BJ (cell line): ENCODE data around the gene CTIF. TPM values are rescaled to one million over a fixed set of nuclear protein-coding genes. Genes with fewer than 3 reads are reported as not detected.

ENCODE experiments used
- CTCF ChIA-PET: fragments of 350-600 bp; formaldehyde crosslinking; extraction: SDS; loops from one replicate; lab custom pipeline; 2021; ENCODE audit warnings: antibody characterized with exemption, inconsistent platforms; lab: Yijun Ruan, JAX
- POLR2A ChIA-PET: fragments of 300-600 bp; sonication (Branson Sonifier 250); formaldehyde crosslinking; extraction: SDS; loops from one replicate; lab custom pipeline; 2021; ENCODE audit warnings: antibody characterized with exemption; lab: Charles Lee
- DNase-seq: peaks from one replicate; pipeline ENCODE4 v3.0.0-alpha.2; 2011; ENCODE audit warnings: low read depth
- H3K27me3 ChIP-seq: 2 replicates; pipeline ENCODE4 v1.6.0; 2011; ENCODE audit warnings: low read length; ENCODE audit not compliant: control insufficient read depth, insufficient read depth
- H3K36me3 ChIP-seq: 2 replicates; pipeline ENCODE4 v1.5.1; 2011; ENCODE audit warnings: low read length; ENCODE audit not compliant: control insufficient read depth, insufficient read depth
- H3K4me3 ChIP-seq: 2 replicates; pipeline ENCODE4 v1.5.1; 2011; ENCODE audit warnings: low read depth, mild to moderate bottlenecking, control low read depth, low read length
- CTCF ChIP-seq: IDR thresholded peaks from 2 replicates; pipeline ENCODE4 v1.5.1; 2011; ENCODE audit warnings: low read depth, mild to moderate bottlenecking, control low read depth, inconsistent platforms, low read length, moderate library complexity; ENCODE audit not compliant: insufficient read depth
- polyA plus RNA-seq: library from polyadenylated mRNA; depleted of rRNA; stranded (reverse); fragments of >200 nt; gene quantifications from 2 replicates; pipeline ENCODE4 v1.2.3, GENCODE V29; 2011

The CTIF gene
- polyA plus RNA-seq, 1 experiment: 105 TPM

GRCh38 chr18:48762022-48762421, 223.2 kb downstream of the CTIF start:
- no peaks in the 10 kb centered on the region for H3K27me3 ChIP-seq
- H3K4me3 ChIP-seq: no peak overlapping the region
- CTCF ChIA-PET: no interaction called here
- POLR2A ChIA-PET: no interaction called here
- H3K36me3 ChIP-seq: peaks cover 32% of the 10 kb centered on the region
- TF ChIP-seq CTCF: no peak
- no peak for DNase-seq

- Histone ChIP-seq H3K4me3 (no peak overlapping the region), H3K27me3 (no peaks in the 10 kb centered on the region), H3K36me3 (peaks cover 30% of the 10 kb centered on the region)
- no peak for TF ChIP-seq CTCF
- ChIA-PET CTCF (no interaction called here), POLR2A (no interaction called here)
- DNase-seq: no peak
Measured at GRCh38 chr18:48762836-48763718, 224.2 kb downstream of the CTIF start.

GRCh38 chr18:48763719-48764100, 224.9 kb downstream of the CTIF start:
- no peak overlapping the region for H3K4me3 ChIP-seq
- H3K36me3 ChIP-seq: peaks cover 29% of the 10 kb centered on the region
- no peaks in the 10 kb centered on the region for H3K27me3 ChIP-seq
- ChIA-PET CTCF (no interaction called here), POLR2A (no interaction called here)
- TF ChIP-seq CTCF: no peak
- no peak for DNase-seq

- no peaks in the 10 kb centered on the region for H3K27me3 ChIP-seq
- H3K36me3 ChIP-seq: peaks cover 24% of the 10 kb centered on the region
- no peak overlapping the region for H3K4me3 ChIP-seq
- ChIA-PET POLR2A (no interaction called here), CTCF (interaction anchor here (0.7 to 1.3 kb wide), 2 partner anchors 11 to 682 kb away, joined by 3 read pairs; no protein-coding TSS in a partner anchor)
- no peak for TF ChIP-seq CTCF
- no peak for DNase-seq
Measured at GRCh38 chr18:48765053-48765452, 226.2 kb downstream of the CTIF start.

GRCh38 chr18:48766026-48766425, 227.2 kb downstream of the CTIF start:
- DNase-seq: no peak
- no peak for TF ChIP-seq CTCF
- H3K4me3 ChIP-seq: no peak overlapping the region
- no peaks in the 10 kb centered on the region for H3K27me3 ChIP-seq
- POLR2A ChIA-PET: no interaction called here
- CTCF ChIA-PET: interaction anchor here (1.3 kb wide), 1 partner anchor 10 kb away, joined by 3 read pairs; no protein-coding TSS in a partner anchor
- peaks cover 30% of the 10 kb centered on the region for H3K36me3 ChIP-seq
